Epithelial cell of esophagus (primary cell): ENCODE measurements around the gene NFYC.
A peak's percentile ranks its signal among the peaks of the same experiment; 100 is the strongest.

ENCODE experiments used
- DNase-seq: peaks from one replicate; pipeline ENCODE4 v3.0.0; 2010; ENCODE audit warnings: low read depth
- H3K4me3 ChIP-seq: 2 replicates; pipeline ENCODE4 v1.5.1; 2011; ENCODE audit warnings: mild to moderate bottlenecking, low read length, control low read depth
- TF ChIP-seq, protein P1 (sequence below): IDR thresholded peaks from 2 replicates; pipeline ENCODE4 v1.5.1; 2011; ENCODE audit warnings: low read depth, mild to moderate bottlenecking, low read length, control low read depth, inconsistent platforms; ENCODE audit not compliant: insufficient read depth; ENCODE audit errors: missing control alignments

Gene NFYC

GRCh38 chr1:40703316-40703715 lies 11.8 kb downstream of the NFYC start:
- DNase-seq: peak; percentile 42
- no peak overlapping the region for H3K4me3 ChIP-seq

GRCh38 chr1:40704817-40705733 lies 13.6 kb downstream of the NFYC start:
- TF ChIP-seq, protein P1, sequence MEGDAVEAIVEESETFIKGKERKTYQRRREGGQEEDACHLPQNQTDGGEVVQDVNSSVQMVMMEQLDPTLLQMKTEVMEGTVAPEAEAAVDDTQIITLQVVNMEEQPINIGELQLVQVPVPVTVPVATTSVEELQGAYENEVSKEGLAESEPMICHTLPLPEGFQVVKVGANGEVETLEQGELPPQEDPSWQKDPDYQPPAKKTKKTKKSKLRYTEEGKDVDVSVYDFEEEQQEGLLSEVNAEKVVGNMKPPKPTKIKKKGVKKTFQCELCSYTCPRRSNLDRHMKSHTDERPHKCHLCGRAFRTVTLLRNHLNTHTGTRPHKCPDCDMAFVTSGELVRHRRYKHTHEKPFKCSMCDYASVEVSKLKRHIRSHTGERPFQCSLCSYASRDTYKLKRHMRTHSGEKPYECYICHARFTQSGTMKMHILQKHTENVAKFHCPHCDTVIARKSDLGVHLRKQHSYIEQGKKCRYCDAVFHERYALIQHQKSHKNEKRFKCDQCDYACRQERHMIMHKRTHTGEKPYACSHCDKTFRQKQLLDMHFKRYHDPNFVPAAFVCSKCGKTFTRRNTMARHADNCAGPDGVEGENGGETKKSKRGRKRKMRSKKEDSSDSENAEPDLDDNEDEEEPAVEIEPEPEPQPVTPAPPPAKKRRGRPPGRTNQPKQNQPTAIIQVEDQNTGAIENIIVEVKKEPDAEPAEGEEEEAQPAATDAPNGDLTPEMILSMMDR: no peak

More at GRCh38 chr1:40703316-40703715, 11.8 kb downstream of the NFYC start:
- TF ChIP-seq, protein P1: no peak

GRCh38 chr1:40706626-40707025 lies 15.1 kb downstream of the NFYC start:
- no peak for DNase-seq
- no peak overlapping the region for H3K4me3 ChIP-seq
- TF ChIP-seq, protein P1: no peak

More at GRCh38 chr1:40704817-40705733, 13.6 kb downstream of the NFYC start:
- no peak overlapping the region for H3K4me3 ChIP-seq
- DNase-seq: no peak

DNA sequence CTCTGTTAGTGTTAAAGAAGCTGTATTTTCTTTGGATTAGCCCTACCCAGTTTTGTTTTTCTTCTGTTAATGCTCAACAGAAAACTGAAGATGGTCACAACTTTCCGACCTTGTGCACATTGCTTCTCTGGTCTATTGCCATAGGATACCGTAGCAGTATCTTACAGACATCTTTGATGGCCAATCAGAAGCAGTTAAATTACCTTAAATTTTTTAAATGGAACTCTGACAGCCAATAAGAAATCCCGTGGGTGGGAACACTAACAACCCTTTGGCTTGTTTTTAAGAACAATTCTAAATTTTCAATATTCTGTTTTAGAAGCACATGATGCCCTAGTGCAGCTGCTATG lies 17.2 kb downstream of the NFYC start:
- TF ChIP-seq, protein P1: no peak
- peak overlapping the region; percentile 92 for H3K4me3 ChIP-seq
- peak; percentile 83 for DNase-seq

GRCh38 chr1:40709100-40709801 lies 17.7 kb downstream of the NFYC start:
- peak; percentile 97 for DNase-seq
- peak overlapping the region; percentile 92 for H3K4me3 ChIP-seq
- TF ChIP-seq, protein P1: no peak

- TF ChIP-seq, protein P1: no peak
- no peak for DNase-seq
- H3K4me3 ChIP-seq: peak overlapping the region; percentile 92
Observed at GRCh38 chr1:40709802-40710278, 18.3 kb downstream of the NFYC start.
